ENCODE results near the gene SETD7. TPM values are rescaled to one million over a fixed set of nuclear protein-coding genes. Genes with fewer than 3 reads are reported as not detected.
"Not testable (repeated sequence)": the region's sequence is repeated elsewhere in the genome, so short reads cannot be mapped to it uniquely, and the experiment has no call there.

The SETD7 gene
- total RNA-seq, 1 experiment from 2014 or later = 29.6 TPM

DNA sequence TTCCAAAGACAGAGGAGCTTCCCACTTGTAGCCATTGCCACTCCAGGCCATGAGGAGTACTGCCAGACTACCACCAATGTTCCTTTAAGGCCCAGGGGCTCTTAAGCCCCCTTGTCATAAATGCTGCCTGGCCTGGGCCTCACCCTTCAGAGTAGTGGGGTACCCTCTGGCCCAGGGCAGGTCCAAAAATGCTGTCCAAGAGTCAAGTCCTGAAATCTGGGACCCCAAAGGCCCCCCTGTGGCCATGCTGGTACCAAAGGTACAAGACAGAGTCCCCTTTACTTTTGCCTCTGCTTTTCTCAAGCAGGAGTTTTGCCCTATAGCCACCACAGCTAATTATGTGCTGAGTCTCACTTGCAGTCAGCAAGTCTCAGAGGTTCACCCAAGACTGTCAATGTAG, 85.7 kb downstream of the SETD7 start:
- H3K9ac ChIP-seq (ENCODE audit: low read length) = no peak overlapping the region
- no peak for DNase-seq
- H4K20me1 ChIP-seq (ENCODE audit: low read length) = no peaks in the 10 kb centered on the region
- no peak overlapping the region for H3K4me3 ChIP-seq (ENCODE audit: low read length)
- no peak overlapping the region for H3K4me2 ChIP-seq (ENCODE audit: low read length)
- H3K79me2 ChIP-seq (ENCODE audit: low read length) = peaks cover 23% of the 10 kb centered on the region
- no peaks in the 10 kb centered on the region for H3K9me3 ChIP-seq (ENCODE audit: low read length)
- no peak for ATAC-seq
- no peaks in the 10 kb centered on the region for H3K27me3 ChIP-seq (ENCODE audit: low read length)
- POLR2A ChIA-PET (ENCODE audit: unreplicated experiment) = no interaction called here
- TF ChIP-seq, protein P1, sequence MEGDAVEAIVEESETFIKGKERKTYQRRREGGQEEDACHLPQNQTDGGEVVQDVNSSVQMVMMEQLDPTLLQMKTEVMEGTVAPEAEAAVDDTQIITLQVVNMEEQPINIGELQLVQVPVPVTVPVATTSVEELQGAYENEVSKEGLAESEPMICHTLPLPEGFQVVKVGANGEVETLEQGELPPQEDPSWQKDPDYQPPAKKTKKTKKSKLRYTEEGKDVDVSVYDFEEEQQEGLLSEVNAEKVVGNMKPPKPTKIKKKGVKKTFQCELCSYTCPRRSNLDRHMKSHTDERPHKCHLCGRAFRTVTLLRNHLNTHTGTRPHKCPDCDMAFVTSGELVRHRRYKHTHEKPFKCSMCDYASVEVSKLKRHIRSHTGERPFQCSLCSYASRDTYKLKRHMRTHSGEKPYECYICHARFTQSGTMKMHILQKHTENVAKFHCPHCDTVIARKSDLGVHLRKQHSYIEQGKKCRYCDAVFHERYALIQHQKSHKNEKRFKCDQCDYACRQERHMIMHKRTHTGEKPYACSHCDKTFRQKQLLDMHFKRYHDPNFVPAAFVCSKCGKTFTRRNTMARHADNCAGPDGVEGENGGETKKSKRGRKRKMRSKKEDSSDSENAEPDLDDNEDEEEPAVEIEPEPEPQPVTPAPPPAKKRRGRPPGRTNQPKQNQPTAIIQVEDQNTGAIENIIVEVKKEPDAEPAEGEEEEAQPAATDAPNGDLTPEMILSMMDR (conservative IDR thresholded peaks at IDR 0.05; ENCODE audit: low read depth, low read length) = no peak
- no peak for TF ChIP-seq EZH2phosphoT487 (IDR thresholded peaks at IDR 0.05; ENCODE audit: borderline replicate concordance, low read length)
- no peak for TF ChIP-seq EZH2 (IDR thresholded peaks at IDR 0.05; ENCODE audit: low read length, unreplicated experiment)
- intact Hi-C loops (cut with micrococcal nuclease) = no loop called here
- CTCF ChIA-PET = no interaction called here
- no peak overlapping the region for H2AFZ ChIP-seq (ENCODE audit: low read length)
- no TSS peak for BruUV-seq (replicated peaks)
- no peaks in the 10 kb centered on the region for H3K4me1 ChIP-seq (ENCODE audit: insufficient read depth, low read length)
- no peak overlapping the region for H3K27ac ChIP-seq (ENCODE audit: low read length)
- H3K36me3 ChIP-seq (ENCODE audit: low read depth, low read length) = no peaks in the 10 kb centered on the region
- no peaks in the 10 kb centered on the region for H3F3A ChIP-seq (ENCODE audit: low read length, unreplicated experiment)
- H3K9me2 ChIP-seq (replicated peaks; ENCODE audit: low read length) = no peaks in the 10 kb centered on the region

DNA sequence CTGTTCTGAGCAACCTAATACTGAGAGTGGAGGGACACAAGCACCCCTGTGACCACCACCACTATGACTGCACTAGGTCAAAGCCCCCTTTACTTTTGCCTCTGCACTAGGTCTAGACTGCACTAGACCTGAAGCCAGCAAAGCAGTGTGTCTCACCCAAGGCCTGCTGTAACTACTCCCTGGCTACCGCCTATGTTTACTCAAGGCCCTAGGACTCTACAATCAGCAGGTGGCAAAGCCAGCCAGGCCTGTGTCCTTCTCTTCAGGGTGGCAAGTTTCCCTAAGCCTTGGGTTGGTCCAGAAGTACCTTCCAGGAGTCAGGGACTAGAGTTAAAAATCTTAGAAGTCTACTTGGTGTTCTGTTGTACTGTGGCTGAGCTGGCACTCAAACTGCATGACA, 86.2 kb downstream of the SETD7 start:
- Histone ChIP-seq H3K9me3 (ENCODE audit: low read length) (no peaks in the 10 kb centered on the region), H3K9me2 (replicated peaks; ENCODE audit: low read length) (no peaks in the 10 kb centered on the region), H3K27me3 (ENCODE audit: low read length) (no peaks in the 10 kb centered on the region), H3F3A (ENCODE audit: low read length, unreplicated experiment) (no peaks in the 10 kb centered on the region), H3K9ac (ENCODE audit: low read length) (no peak overlapping the region), H3K4me1 (ENCODE audit: insufficient read depth, low read length) (no peaks in the 10 kb centered on the region), H3K4me3 (ENCODE audit: low read length) (no peak overlapping the region), H3K4me2 (ENCODE audit: low read length) (no peak overlapping the region), H4K20me1 (ENCODE audit: low read length) (no peaks in the 10 kb centered on the region), H3K36me3 (ENCODE audit: low read depth, low read length) (no peaks in the 10 kb centered on the region), H2AFZ (ENCODE audit: low read length) (no peak overlapping the region), H3K27ac (ENCODE audit: low read length) (no peak overlapping the region), H3K79me2 (ENCODE audit: low read length) (peaks cover 23% of the 10 kb centered on the region)
- ATAC-seq (no peak), DNase-seq (no peak)
- ChIA-PET CTCF (no interaction called here), POLR2A (ENCODE audit: unreplicated experiment) (no interaction called here)
- TF ChIP-seq, protein P1 (conservative IDR thresholded peaks at IDR 0.05; ENCODE audit: low read depth, low read length) = no peak
- TF ChIP-seq EZH2phosphoT487 (IDR thresholded peaks at IDR 0.05; ENCODE audit: borderline replicate concordance, low read length) = no peak
- intact Hi-C loops (cut with micrococcal nuclease) = no loop called here
- no TSS peak for BruUV-seq (replicated peaks)

DNA sequence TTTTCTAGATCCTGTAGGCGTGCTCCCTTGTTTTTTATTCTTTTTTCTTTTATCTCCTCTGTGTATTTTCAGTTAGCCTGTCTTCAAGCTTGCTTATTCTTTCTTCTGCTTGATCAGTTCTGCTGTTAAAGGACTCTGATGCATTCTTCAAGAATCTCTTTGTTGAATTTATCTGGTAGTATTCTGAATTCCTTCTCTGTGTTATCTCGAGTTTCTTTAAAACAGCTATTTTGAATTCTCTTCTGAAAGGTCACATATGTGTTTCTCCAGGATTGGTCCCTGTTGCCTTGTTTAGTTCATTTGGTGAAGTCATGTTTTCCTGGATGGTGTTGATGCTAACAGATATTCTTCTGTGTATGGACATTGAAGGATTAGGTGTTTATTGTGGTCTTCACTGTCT, 86.8 kb downstream of the SETD7 start:
- H3K4me2 ChIP-seq (ENCODE audit: low read length) = no peak overlapping the region
- no peaks in the 10 kb centered on the region for H3K9me3 ChIP-seq (ENCODE audit: low read length)
- no peaks in the 10 kb centered on the region for H3K27me3 ChIP-seq (ENCODE audit: low read length)
- no peaks in the 10 kb centered on the region for H3K36me3 ChIP-seq (ENCODE audit: low read depth, low read length)
- no peak overlapping the region for H3K27ac ChIP-seq (ENCODE audit: low read length)
- H3K4me3 ChIP-seq (ENCODE audit: low read length) = no peak overlapping the region
- no TSS peak for BruUV-seq (replicated peaks)
- no peak for DNase-seq
- no peak overlapping the region for H3K9ac ChIP-seq (ENCODE audit: low read length)
- ChIA-PET POLR2A (ENCODE audit: unreplicated experiment) (no interaction called here), CTCF (no interaction called here)
- H3K79me2 ChIP-seq (ENCODE audit: low read length) = peaks cover 23% of the 10 kb centered on the region
- H3F3A ChIP-seq (ENCODE audit: low read length, unreplicated experiment) = no peaks in the 10 kb centered on the region
- ATAC-seq = no peak
- no peak for TF ChIP-seq EZH2 (IDR thresholded peaks at IDR 0.05; ENCODE audit: low read length, unreplicated experiment)
- TF ChIP-seq EZH2phosphoT487 (IDR thresholded peaks at IDR 0.05; ENCODE audit: borderline replicate concordance, low read length) = no peak
- TF ChIP-seq, protein P1 (conservative IDR thresholded peaks at IDR 0.05; ENCODE audit: low read depth, low read length) = no peak
- no peaks in the 10 kb centered on the region for H3K9me2 ChIP-seq (replicated peaks; ENCODE audit: low read length)
- no peak overlapping the region for H2AFZ ChIP-seq (ENCODE audit: low read length)
- no peaks in the 10 kb centered on the region for H4K20me1 ChIP-seq (ENCODE audit: low read length)
- intact Hi-C loops (cut with micrococcal nuclease) = no loop called here
- no peaks in the 10 kb centered on the region for H3K4me1 ChIP-seq (ENCODE audit: insufficient read depth, low read length)

DNA sequence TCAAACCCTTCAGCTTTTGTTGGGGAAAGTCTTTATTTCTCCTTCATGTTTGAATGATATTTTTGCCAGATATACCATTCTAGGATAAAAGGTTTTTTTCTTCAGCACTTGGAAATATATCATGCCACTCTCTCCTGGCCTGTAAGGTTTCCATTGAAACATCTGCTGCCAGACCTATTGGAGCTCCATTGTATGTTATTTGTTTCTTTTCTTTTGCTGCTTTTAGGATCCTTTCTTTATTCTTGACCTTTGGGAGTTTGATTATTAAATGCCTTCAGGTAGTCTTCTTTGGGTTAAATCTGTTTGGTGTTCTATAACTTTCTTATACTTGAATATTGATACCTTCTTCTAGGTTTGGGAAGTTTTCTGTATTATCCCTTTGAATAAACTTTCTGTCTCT, 87.3 kb downstream of the SETD7 start:
- intact Hi-C loops (cut with micrococcal nuclease); H3K4me1 ChIP-seq (ENCODE audit: insufficient read depth, low read length); DNase-seq; H3K9ac ChIP-seq (ENCODE audit: low read length); H3K27me3 ChIP-seq (ENCODE audit: low read length); H2AFZ ChIP-seq (ENCODE audit: low read length); H3F3A ChIP-seq (ENCODE audit: low read length, unreplicated experiment); ATAC-seq; H3K4me3 ChIP-seq (ENCODE audit: low read length); BruUV-seq (replicated peaks); H3K9me2 ChIP-seq (replicated peaks; ENCODE audit: low read length); H3K27ac ChIP-seq (ENCODE audit: low read length); H3K9me3 ChIP-seq (ENCODE audit: low read length); POLR2A ChIA-PET (ENCODE audit: unreplicated experiment); H4K20me1 ChIP-seq (ENCODE audit: low read length); H3K36me3 ChIP-seq (ENCODE audit: low read depth, low read length); H3K4me2 ChIP-seq (ENCODE audit: low read length); CTCF ChIA-PET: not testable (repeated sequence)
- H3K79me2 ChIP-seq (ENCODE audit: low read length) = peaks cover 26% of the 10 kb centered on the region

Data from PC-3 (cell line).